Measurements from ENCODE around the gene BPIFB6.

- TF ChIP-seq CTCF (IDR thresholded peaks at IDR 0.05) = no peak
- TF ChIP-seq USF2 (IDR thresholded peaks at IDR 0.05; ENCODE audit: borderline replicate concordance, low read depth, low read length) = no peak
- TF ChIP-seq EP300 (IDR thresholded peaks at IDR 0.05; ENCODE audit: borderline replicate concordance in 1 of 2, low read depth in 1 of 2, low read length in 1 of 2) = no peak
- no peak for TF ChIP-seq TAF1 (IDR thresholded peaks at IDR 0.05; ENCODE audit: borderline replicate concordance, low read depth, low read length)
- TF ChIP-seq EZH2phosphoT487 (IDR thresholded peaks at IDR 0.05; ENCODE audit: borderline replicate concordance, low read depth) = no peak
- TF ChIP-seq POLR2AphosphoS5 (IDR thresholded peaks at IDR 0.05; ENCODE audit: low read depth, low read length) = no peak
- no peak for TF ChIP-seq REST (IDR thresholded peaks at IDR 0.05; ENCODE audit: low read depth, low read length)
Observed at GRCh38 chr20:33015114-33015484, 16.3 kb upstream of the BPIFB6 start.

All from SK-N-SH (cell line).